Dermis microvascular lymphatic vessel endothelial cell (primary cell): ENCODE results near the gene CSAD. TPM values are rescaled to one million over a fixed set of nuclear protein-coding genes. Genes with fewer than 3 reads are reported as not detected.

Source experiments
- DNase-seq, 2 donors: peaks; one replicate each; pipeline versions ENCODE4 v3.0.0 to v3.0.0-alpha.2; 2010; ENCODE audit warnings: low read depth in 2 of 2
- total RNA-seq: library from RNA; depleted of rRNA; stranded (reverse); fragments of >200 nt; gene quantifications from 2 replicates; pipeline ENCODE4 v1.2.1, GENCODE V29; 2014

Gene CSAD
- total RNA-seq, result 2.6 and 5.1 TPM in 2 replicates

GRCh38 chr12:53180220-53180930 is at the start of gene CSAD, which contains the start of gene ZNF740:
Gene CSAD (minus strand): TSS chr12:53180925. CDS start chr12:53173470, 7,455 bp downstream.
Gene ZNF740 (plus strand): TSS chr12:53180722. CDS start chr12:53181984, 1,262 bp downstream.
- DNase-seq, result peak; percentile 90 to 96

- no peak for DNase-seq
Measured at GRCh38 chr12:53230108-53230845, 49.6 kb upstream of the CSAD start.

- DNase-seq, result no peak
Measured at GRCh38 chr12:53229454-53229853, 48.7 kb upstream of the CSAD start.

- no peak for DNase-seq
Measured at GRCh38 chr12:53227836-53228235, 47.1 kb upstream of the CSAD start.

- DNase-seq, result no peak
Measured at GRCh38 chr12:53227341-53227740, 46.6 kb upstream of the CSAD start.

GRCh38 chr12:53226815-53227214 is 46.1 kb upstream of the CSAD start:
- DNase-seq, result no peak

- no peak for DNase-seq
Measured at GRCh38 chr12:53225635-53226424, 45.1 kb upstream of the CSAD start.

- DNase-seq, result no peak
Measured at GRCh38 chr12:53224897-53225634, 44.3 kb upstream of the CSAD start.

GRCh38 chr12:53224061-53224896 is 43.6 kb upstream of the CSAD start:
- DNase-seq, result no peak

GRCh38 chr12:53223389-53224060 is 42.8 kb upstream of the CSAD start:
- DNase-seq, result peak in 1 of 2 donors; percentile 56

GRCh38 chr12:53222806-53223261 is 42.1 kb upstream of the CSAD start:
- no peak for DNase-seq

GRCh38 chr12:53222170-53222721 is 41.5 kb upstream of the CSAD start:
- no peak for DNase-seq

GRCh38 chr12:53221203-53222080 is 40.7 kb upstream of the CSAD start:
- DNase-seq, result peak in 1 of 2 donors; percentile 76

- DNase-seq, result peak; percentile 41 to 90
Measured at GRCh38 chr12:53220694-53221202, 40.0 kb upstream of the CSAD start.

- peak in 1 of 2 donors; percentile 79 for DNase-seq
Measured at GRCh38 chr12:53219956-53220693, 39.4 kb upstream of the CSAD start.

- peak in 1 of 2 donors; percentile 48 for DNase-seq
Measured at GRCh38 chr12:53219292-53219955, 38.7 kb upstream of the CSAD start.
